ENCODE data around the gene FBXO46.
"Not testable (repeated sequence)": the region's sequence is repeated elsewhere in the genome, so short reads cannot be mapped to it uniquely, and the experiment has no call there.

The FBXO46 gene

GRCh38 chr19:45687599-45687998 lies 43.1 kb downstream of the FBXO46 start:
- Histone ChIP-seq H3K27me3 (ENCODE audit: insufficient read depth, poor library complexity, severe bottlenecking) (no peaks in the 10 kb centered on the region), H3K27ac (replicated peaks) (no peak overlapping the region), H3K4me3 (replicated peaks; ENCODE audit: insufficient read depth, low read length) (no peak overlapping the region)
- no peak for DNase-seq (ENCODE audit: low read depth in 1 of 2, low spot score in 1 of 2)
- no peak for TF ChIP-seq GABPA (IDR thresholded peaks at IDR 0.05; ENCODE audit: low read depth)
- no peak for TF ChIP-seq REST (IDR thresholded peaks at IDR 0.05; ENCODE audit: insufficient replicate concordance, low read depth)
- TF ChIP-seq SPI1 (IDR thresholded peaks at IDR 0.05; ENCODE audit: borderline replicate concordance, low read depth): no peak
- no peak for TF ChIP-seq POLR2AphosphoS5 (IDR thresholded peaks at IDR 0.05; ENCODE audit: low read depth)
- TF ChIP-seq, protein P1, sequence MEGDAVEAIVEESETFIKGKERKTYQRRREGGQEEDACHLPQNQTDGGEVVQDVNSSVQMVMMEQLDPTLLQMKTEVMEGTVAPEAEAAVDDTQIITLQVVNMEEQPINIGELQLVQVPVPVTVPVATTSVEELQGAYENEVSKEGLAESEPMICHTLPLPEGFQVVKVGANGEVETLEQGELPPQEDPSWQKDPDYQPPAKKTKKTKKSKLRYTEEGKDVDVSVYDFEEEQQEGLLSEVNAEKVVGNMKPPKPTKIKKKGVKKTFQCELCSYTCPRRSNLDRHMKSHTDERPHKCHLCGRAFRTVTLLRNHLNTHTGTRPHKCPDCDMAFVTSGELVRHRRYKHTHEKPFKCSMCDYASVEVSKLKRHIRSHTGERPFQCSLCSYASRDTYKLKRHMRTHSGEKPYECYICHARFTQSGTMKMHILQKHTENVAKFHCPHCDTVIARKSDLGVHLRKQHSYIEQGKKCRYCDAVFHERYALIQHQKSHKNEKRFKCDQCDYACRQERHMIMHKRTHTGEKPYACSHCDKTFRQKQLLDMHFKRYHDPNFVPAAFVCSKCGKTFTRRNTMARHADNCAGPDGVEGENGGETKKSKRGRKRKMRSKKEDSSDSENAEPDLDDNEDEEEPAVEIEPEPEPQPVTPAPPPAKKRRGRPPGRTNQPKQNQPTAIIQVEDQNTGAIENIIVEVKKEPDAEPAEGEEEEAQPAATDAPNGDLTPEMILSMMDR (IDR thresholded peaks at IDR 0.05; ENCODE audit: insufficient read depth, low read length): no peak

DNA sequence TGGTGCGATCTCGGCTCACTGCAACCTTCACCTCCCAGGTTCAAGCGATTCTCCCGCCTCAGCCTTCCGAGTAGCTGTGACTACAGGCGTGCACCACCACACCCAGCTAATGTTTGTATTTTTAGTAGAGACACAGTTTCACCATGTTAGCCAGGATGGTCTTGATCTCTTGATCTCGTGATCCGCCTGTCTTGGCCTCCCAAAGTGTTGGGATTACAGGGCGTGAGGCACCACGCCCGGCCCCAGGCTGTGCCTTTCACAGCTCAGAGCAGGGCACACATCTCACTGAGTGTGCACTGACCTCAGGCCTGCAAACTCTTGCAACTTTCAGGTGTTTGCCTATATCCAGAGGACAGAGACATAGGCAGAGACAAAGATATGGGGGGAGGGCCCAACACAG lies 45.7 kb downstream of the FBXO46 start:
- H3K27me3 ChIP-seq (ENCODE audit: insufficient read depth, poor library complexity, severe bottlenecking); H3K27ac ChIP-seq (replicated peaks); H3K4me3 ChIP-seq (replicated peaks; ENCODE audit: insufficient read depth, low read length); DNase-seq (ENCODE audit: low read depth in 1 of 2, low spot score in 1 of 2): not testable (repeated sequence)

DNA sequence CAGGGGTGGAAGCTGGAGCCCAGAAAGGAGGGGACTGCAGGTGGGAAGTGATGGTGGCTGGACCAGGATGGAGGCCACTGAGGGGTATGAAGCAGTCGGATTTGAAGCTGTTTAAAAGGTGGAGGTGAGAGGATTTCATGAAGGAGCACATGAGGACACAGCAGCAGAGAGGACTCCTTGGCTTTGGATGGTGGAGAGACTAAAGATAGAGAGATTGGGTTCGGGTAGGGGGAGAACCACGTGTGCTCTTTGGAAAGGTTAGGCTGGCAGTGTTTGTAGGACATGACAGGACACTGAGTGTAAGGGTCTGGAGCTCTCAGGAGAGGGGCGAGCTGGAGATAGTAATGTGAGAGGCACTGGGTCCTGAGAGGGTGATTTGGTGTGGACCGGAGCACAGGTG lies 47.8 kb downstream of the FBXO46 start:
- no peak for DNase-seq (ENCODE audit: low read depth in 1 of 2, low spot score in 1 of 2)
- H3K27ac ChIP-seq (replicated peaks): no peak overlapping the region
- no peak for TF ChIP-seq SPI1 (IDR thresholded peaks at IDR 0.05; ENCODE audit: borderline replicate concordance, low read depth)

GRCh38 chr19:45682117-45682516 lies 48.6 kb downstream of the FBXO46 start:
- TF ChIP-seq POLR2AphosphoS5 (IDR thresholded peaks at IDR 0.05; ENCODE audit: low read depth): no peak
- TF ChIP-seq SPI1 (IDR thresholded peaks at IDR 0.05; ENCODE audit: borderline replicate concordance, low read depth): no peak
- no peak for TF ChIP-seq GABPA (IDR thresholded peaks at IDR 0.05; ENCODE audit: low read depth)
- TF ChIP-seq, protein P1 (IDR thresholded peaks at IDR 0.05; ENCODE audit: insufficient read depth, low read length): no peak
- no peak for TF ChIP-seq REST (IDR thresholded peaks at IDR 0.05; ENCODE audit: insufficient replicate concordance, low read depth)
- Histone ChIP-seq H3K4me3 (replicated peaks; ENCODE audit: insufficient read depth, low read length) (no peak overlapping the region), H3K27ac (replicated peaks) (no peak overlapping the region)

More for the DNA sequence above, 47.8 kb downstream of the FBXO46 start:
- Histone ChIP-seq H3K27me3 (ENCODE audit: insufficient read depth, poor library complexity, severe bottlenecking) (no peaks in the 10 kb centered on the region), H3K4me3 (replicated peaks; ENCODE audit: insufficient read depth, low read length) (no peak overlapping the region)

DNA sequence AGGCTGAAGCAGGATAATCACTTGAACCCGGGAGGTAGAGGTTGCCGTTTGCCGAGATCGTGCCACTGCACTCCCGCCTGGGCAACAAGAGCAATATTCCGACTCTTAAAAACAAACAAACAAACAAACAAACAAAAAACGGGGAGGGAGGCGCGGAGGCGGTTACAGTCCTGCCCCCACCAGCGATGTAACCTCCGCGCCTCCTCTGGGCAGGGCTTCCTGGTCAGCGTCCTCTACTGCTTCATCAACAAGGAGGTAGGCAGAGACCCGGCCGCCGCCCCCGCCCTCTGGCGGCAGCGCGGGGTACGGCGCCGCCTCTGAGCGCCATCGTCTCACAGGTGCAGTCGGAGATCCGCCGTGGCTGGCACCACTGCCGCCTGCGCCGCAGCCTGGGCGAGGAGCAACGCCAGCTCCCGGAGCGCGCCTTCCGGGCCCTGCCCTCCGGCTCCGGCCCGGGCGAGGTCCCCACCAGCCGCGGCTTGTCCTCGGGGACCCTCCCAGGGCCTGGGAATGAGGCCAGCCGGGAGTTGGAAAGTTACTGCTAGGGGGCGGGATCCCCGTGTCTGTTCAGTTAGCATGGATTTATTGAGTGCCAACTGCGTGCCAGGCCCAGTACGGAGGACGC lies 49.2 kb downstream of the FBXO46 start:
- TF ChIP-seq POLR2AphosphoS5 (IDR thresholded peaks at IDR 0.05; ENCODE audit: low read depth) (no peak), REST (IDR thresholded peaks at IDR 0.05; ENCODE audit: insufficient replicate concordance, low read depth) (no peak), GABPA (IDR thresholded peaks at IDR 0.05; ENCODE audit: low read depth) (no peak), SPI1 (IDR thresholded peaks at IDR 0.05; ENCODE audit: borderline replicate concordance, low read depth) (no peak)
- TF ChIP-seq, protein P1 (IDR thresholded peaks at IDR 0.05; ENCODE audit: insufficient read depth, low read length): peak; percentile 91
- peak; percentile 74 to 87 for DNase-seq (ENCODE audit: low read depth in 1 of 2, low spot score in 1 of 2)
- Histone ChIP-seq H3K27ac (replicated peaks) (no peak overlapping the region), H3K27me3 (ENCODE audit: insufficient read depth, poor library complexity, severe bottlenecking) (no peaks in the 10 kb centered on the region), H3K4me3 (replicated peaks; ENCODE audit: insufficient read depth, low read length) (peak overlapping the region; percentile 28)

More at GRCh38 chr19:45682117-45682516, 48.6 kb downstream of the FBXO46 start:
- H3K27me3 ChIP-seq (ENCODE audit: insufficient read depth, poor library complexity, severe bottlenecking): no peaks in the 10 kb centered on the region
- no peak for DNase-seq (ENCODE audit: low read depth in 1 of 2, low spot score in 1 of 2)
